Thyroid gland (tissue), 4 donors: Measurements from ENCODE around the gene NMNAT1. TPM values are rescaled to one million over a fixed set of nuclear protein-coding genes. Genes with fewer than 3 reads are reported as not detected.
A peak's percentile ranks its signal among the peaks of the same experiment; 100 is the strongest.

Source experiments
- DNase-seq, 2 donors: peaks; one replicate each; pipeline ENCODE4 v3.0.0-alpha.2; 2019
- H3K27ac ChIP-seq, 3 donors: fragments of 200-600 bp; sonication (generic); 1 replicate in 2 of 3; 2 replicates in 1 of 3; pipeline ENCODE4 v1.5.1; 2016 to 2019; ENCODE audit warnings: mild to moderate bottlenecking in 1 of 3, moderate library complexity in 1 of 3
- H3K27me3 ChIP-seq: fragments of 200-600 bp; sonication (generic); one replicate; pipeline ENCODE4 v1.5.1; 2019
- H3K36me3 ChIP-seq, 2 donors: fragments of 200-600 bp; sonication (generic); one replicate each; pipeline ENCODE4 v1.5.1; 2016 to 2019
- H3K4me1 ChIP-seq, 2 donors: fragments of 200-600 bp; sonication (generic); one replicate each; pipeline ENCODE4 v1.5.1; 2017 to 2019
- H3K4me3 ChIP-seq, 3 donors: fragments of 200-600 bp; sonication (generic); replicated peaks in 1 of 3; 1 replicate in 2 of 3; 2 replicates in 1 of 3; pipeline ENCODE4 v1.5.1; 2016; ENCODE audit warnings: mild to moderate bottlenecking in 1 of 3
- H3K9me3 ChIP-seq: fragments of 200-600 bp; sonication (generic); one replicate; pipeline ENCODE4 v1.5.1; 2017
- POLR2A ChIP-seq, 2 donors: fragments of 450-650 bp; IDR thresholded peaks; one replicate each; pipeline ENCODE4 v1.6.1; 2017; ENCODE audit warnings: antibody characterized with exemption in 2 of 2, mild to moderate bottlenecking in 2 of 2, moderate library complexity in 1 of 2
- WGBS, 2 donors: methylation state at CpG; one replicate each; pipeline ENCODE4 v1.1.5; 2017; 5-methylcytosine and 5-hydroxymethylcytosine counted together
- intact Hi-C: fragments of 100-400 bp; cut with DNase I; formaldehyde crosslinking; loops from one replicate; pipeline ENCODE4 v1.15.1; 2023
- total RNA-seq, 4 donors: library from RNA; depleted of rRNA; stranded (reverse); fragments of >200 nt; gene quantifications; one replicate each; pipeline ENCODE4 v1.2.3, GENCODE V29; 2016
- TF ChIP-seq, protein P1 (sequence below), 6 experiments: fragments of 200-600 bp in 3 of 6; fragments of 450-650 bp in 3 of 6; sonication (generic) in 3 of 6; IDR thresholded peaks; one replicate each; pipeline ENCODE4 v1.5.1; 2016 to 2019; ENCODE audit warnings: antibody characterized with exemption in 6 of 6, mild to moderate bottlenecking in 2 of 6, inconsistent platforms in 1 of 6, moderate library complexity in 1 of 6

Gene NMNAT1
- total RNA-seq, 4 donors from 2014 or later: 10.7 to 18.4 (median 14.7) TPM

DNA sequence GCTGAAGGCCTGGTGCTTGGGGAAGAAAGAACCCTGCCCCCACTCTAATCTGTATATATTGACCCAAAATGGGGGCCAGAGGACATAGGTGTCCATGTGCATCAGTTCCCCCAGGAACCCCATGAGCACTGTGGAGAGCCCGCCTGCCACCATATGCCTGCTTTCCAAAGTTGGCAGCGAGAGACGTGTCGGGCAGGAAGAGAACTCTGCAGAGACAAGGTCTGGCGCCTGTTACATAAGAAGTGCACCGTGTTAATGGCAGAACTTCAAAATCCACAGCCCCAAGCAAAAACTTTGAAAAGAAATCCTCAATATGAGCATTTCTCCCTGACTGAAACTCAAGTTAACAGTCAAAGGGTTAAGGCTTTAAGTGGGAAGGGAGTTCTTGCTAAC is 41.2 kb upstream of the NMNAT1 start:
- Histone ChIP-seq H3K4me1 (peaks cover 23 to 34% of the 10 kb centered on the region in 2 donors), H3K4me3 (no peak overlapping the region), H3K27me3 (no peaks in the 10 kb centered on the region), H3K27ac (peak overlapping the region; percentile 94 to 99 (median 98)), H3K36me3 (no peaks in the 10 kb centered on the region), H3K9me3 (no peaks in the 10 kb centered on the region)
- 50 to 70% methylated on average over 5 to 6 of the region's 6 CpGs for WGBS, 2 donors
- intact Hi-C loops: no loop called here
- no peak for DNase-seq
- TF ChIP-seq, protein P1, sequence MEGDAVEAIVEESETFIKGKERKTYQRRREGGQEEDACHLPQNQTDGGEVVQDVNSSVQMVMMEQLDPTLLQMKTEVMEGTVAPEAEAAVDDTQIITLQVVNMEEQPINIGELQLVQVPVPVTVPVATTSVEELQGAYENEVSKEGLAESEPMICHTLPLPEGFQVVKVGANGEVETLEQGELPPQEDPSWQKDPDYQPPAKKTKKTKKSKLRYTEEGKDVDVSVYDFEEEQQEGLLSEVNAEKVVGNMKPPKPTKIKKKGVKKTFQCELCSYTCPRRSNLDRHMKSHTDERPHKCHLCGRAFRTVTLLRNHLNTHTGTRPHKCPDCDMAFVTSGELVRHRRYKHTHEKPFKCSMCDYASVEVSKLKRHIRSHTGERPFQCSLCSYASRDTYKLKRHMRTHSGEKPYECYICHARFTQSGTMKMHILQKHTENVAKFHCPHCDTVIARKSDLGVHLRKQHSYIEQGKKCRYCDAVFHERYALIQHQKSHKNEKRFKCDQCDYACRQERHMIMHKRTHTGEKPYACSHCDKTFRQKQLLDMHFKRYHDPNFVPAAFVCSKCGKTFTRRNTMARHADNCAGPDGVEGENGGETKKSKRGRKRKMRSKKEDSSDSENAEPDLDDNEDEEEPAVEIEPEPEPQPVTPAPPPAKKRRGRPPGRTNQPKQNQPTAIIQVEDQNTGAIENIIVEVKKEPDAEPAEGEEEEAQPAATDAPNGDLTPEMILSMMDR (IDR thresholded peaks at IDR 0.05): no peak
- TF ChIP-seq POLR2A (IDR thresholded peaks at IDR 0.05): no peak

DNA sequence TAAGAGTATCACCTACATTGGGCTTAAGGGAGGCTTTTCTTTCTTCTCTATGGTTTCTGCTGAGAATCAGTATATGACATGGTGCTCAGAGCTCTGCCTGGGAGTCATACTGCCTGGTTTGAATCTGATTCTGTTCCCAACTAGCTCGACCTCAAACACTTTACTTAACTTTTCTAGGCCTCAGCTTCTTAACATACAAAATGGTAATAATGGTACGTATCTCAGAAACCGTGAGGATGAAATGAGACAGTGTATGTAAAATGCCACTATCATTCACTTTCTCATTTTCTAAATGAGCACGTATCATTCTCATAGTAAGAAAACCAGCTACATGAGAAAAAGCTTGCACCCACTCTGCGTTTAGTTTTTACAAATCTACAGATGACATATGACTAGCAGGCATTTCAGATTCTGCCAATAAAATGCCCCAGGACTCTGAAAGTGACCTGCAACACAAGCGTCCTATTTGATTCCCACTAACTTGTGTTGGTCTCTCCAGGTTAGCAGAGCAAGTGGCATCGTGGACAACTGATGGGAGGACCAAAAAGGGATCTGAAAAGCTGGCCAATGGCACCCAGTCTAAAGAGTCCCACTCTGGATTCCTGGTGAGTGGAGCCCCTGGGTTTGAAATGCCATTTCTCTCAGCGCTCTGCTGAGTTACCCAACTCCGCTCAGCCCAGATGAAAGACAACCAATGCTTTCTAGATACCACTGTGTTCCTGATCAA is 39.3 kb upstream of the NMNAT1 start:
- no peaks in the 10 kb centered on the region for H3K27me3 ChIP-seq
- no peak for TF ChIP-seq POLR2A (IDR thresholded peaks at IDR 0.05)
- TF ChIP-seq, protein P1 (IDR thresholded peaks at IDR 0.05): no peak
- intact Hi-C loops: no loop called here
- WGBS, 2 donors: 87 to 93% methylated on average over 9 of the region's 9 CpGs
- no peak overlapping the region for H3K4me3 ChIP-seq
- H3K9me3 ChIP-seq: no peaks in the 10 kb centered on the region
- H3K36me3 ChIP-seq: no peaks in the 10 kb centered on the region
- H3K27ac ChIP-seq: peak overlapping the region; percentile 94 to 99 (median 98)
- H3K4me1 ChIP-seq: peaks cover 28 to 43% of the 10 kb centered on the region in 2 donors
- DNase-seq: no peak

DNA sequence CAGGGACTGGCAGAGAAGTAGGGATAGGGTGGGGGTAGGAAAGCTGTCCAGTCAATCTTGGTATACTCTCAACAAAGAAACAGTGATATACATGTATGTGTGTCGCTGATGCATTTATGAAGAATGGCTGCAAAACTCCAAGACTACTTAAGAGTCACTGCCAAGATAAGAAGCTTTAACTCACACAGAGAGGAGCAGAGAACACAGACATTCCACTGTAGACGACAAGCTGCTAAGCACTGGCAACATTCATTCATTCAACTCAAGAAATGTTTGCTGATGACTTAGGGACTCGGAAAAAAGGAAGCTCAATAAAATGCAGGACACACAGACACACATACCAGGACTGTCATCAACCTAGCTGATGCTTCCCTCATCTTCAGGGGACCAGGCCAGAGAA is 38.7 kb upstream of the NMNAT1 start:
- intact Hi-C loops: no loop called here
- no peak for DNase-seq
- H3K27ac ChIP-seq: no peak overlapping the region
- no peaks in the 10 kb centered on the region for H3K9me3 ChIP-seq
- no peaks in the 10 kb centered on the region for H3K27me3 ChIP-seq
- TF ChIP-seq POLR2A (IDR thresholded peaks at IDR 0.05): no peak
- TF ChIP-seq, protein P1 (IDR thresholded peaks at IDR 0.05): no peak
- H3K36me3 ChIP-seq: no peaks in the 10 kb centered on the region
- 72 to 77% methylated on average over 3 of the region's 3 CpGs for WGBS, 2 donors
- no peak overlapping the region for H3K4me3 ChIP-seq
- peaks cover 33 to 47% of the 10 kb centered on the region in 2 donors for H3K4me1 ChIP-seq

DNA sequence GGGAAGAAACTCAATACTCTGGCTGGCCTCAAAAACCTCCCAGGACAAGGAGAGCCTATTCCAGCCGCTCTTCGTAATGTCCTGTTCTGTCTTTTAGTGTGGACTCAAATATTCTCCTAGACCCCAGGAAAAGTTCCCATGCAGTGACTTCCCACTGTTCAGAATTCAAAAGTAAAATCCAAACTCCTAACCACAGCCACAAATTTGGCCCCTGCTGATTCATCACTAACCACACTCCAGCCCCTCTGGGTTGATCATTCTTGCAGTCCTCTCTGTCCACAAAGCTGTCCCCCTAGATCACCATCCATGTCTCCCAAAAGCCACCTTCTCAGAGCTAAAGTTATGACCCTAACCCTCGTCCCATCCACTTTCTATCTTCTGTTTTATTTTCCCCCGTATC is 38.3 kb upstream of the NMNAT1 start:
- H3K4me3 ChIP-seq: no peak overlapping the region
- TF ChIP-seq POLR2A (IDR thresholded peaks at IDR 0.05): no peak
- TF ChIP-seq, protein P1 (IDR thresholded peaks at IDR 0.05): no peak
- no peaks in the 10 kb centered on the region for H3K27me3 ChIP-seq
- no peak overlapping the region for H3K27ac ChIP-seq
- no peaks in the 10 kb centered on the region for H3K36me3 ChIP-seq
- no peaks in the 10 kb centered on the region for H3K9me3 ChIP-seq
- intact Hi-C loops: no loop called here
- H3K4me1 ChIP-seq: peaks cover 33 to 44% of the 10 kb centered on the region in 2 donors
- WGBS, 2 donors: 74 to 91% methylated on average over 4 of the region's 4 CpGs
- no peak for DNase-seq

DNA sequence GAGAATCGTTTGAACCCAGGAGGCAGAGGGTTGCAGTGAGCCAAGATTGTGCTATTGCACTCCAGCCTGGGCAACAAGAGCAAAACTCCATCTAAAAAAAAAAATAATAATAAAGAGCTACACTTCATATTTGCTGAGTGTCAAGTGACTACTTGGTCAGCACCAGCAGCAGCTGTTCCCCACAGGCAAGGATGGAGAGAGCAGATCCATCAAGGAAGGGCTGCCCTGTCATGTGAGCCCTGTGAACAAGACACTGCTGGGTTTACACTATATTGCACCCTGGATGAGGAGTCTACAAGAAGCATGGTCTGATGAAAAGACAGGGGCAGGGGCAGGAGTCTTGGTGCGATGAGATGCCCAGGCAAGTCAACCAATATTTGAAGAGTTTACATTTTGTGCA is 36.8 kb upstream of the NMNAT1 start:
- peaks cover 28 to 38% of the 10 kb centered on the region in 2 donors for H3K4me1 ChIP-seq
- TF ChIP-seq, protein P1 (IDR thresholded peaks at IDR 0.05): no peak
- no peak for TF ChIP-seq POLR2A (IDR thresholded peaks at IDR 0.05)
- no peak for DNase-seq
- no peaks in the 10 kb centered on the region for H3K27me3 ChIP-seq
- H3K4me3 ChIP-seq: no peak overlapping the region
- H3K36me3 ChIP-seq: no peaks in the 10 kb centered on the region
- 91 to 97% methylated on average over 2 of the region's 2 CpGs for WGBS, 2 donors
- no peaks in the 10 kb centered on the region for H3K9me3 ChIP-seq
- H3K27ac ChIP-seq: no peak overlapping the region
- intact Hi-C loops: no loop called here
